Non-pigmented ciliary epithelial cell (primary cell): ENCODE data around the gene WIPF2.
"Not testable (repeated sequence)": the region's sequence is repeated elsewhere in the genome, so short reads cannot be mapped to it uniquely, and the experiment has no call there.

Experiments used
- DNase-seq: peaks from one replicate; pipeline ENCODE4 v3.0.0-alpha.2; 2010; ENCODE audit warnings: low read depth

The WIPF2 gene

GRCh38 chr17:40298726-40299125, 79.6 kb downstream of the WIPF2 start:
- DNase-seq = no peak

- not testable (repeated sequence) for DNase-seq
These were observed 80.2 kb downstream of the WIPF2 start for GRCh38 chr17:40299159-40299757.

GRCh38 chr17:40301315-40301714, 82.2 kb downstream of the WIPF2 start:
- DNase-seq = no peak

- DNase-seq = no peak
These were observed 84.0 kb downstream of the WIPF2 start for GRCh38 chr17:40303009-40303657.

- DNase-seq = no peak
These were observed 84.8 kb downstream of the WIPF2 start for GRCh38 chr17:40303708-40304551.

GRCh38 chr17:40304552-40304863, 85.4 kb downstream of the WIPF2 start:
- DNase-seq = not testable (repeated sequence)

- DNase-seq = not testable (repeated sequence)
These were observed 85.8 kb downstream of the WIPF2 start for GRCh38 chr17:40304866-40305265.

- no peak for DNase-seq
These were observed 87.3 kb downstream of the WIPF2 start for GRCh38 chr17:40306395-40306794.

GRCh38 chr17:40307001-40307730, 88.1 kb downstream of the WIPF2 start:
- DNase-seq = no peak

GRCh38 chr17:40307740-40308239, 88.7 kb downstream of the WIPF2 start:
- no peak for DNase-seq

- DNase-seq = no peak
These were observed 90.2 kb downstream of the WIPF2 start, which contains the start of gene RARA for GRCh38 chr17:40309031-40309948. Gene RARA (plus strand): TSS chr17:40309180. CDS start chr17:40331219, 22,039 bp downstream.

- DNase-seq = no peak
These were observed 90.9 kb downstream of the WIPF2 start for GRCh38 chr17:40309949-40310510.

GRCh38 chr17:40310882-40311391, 91.8 kb downstream of the WIPF2 start:
- DNase-seq = no peak

GRCh38 chr17:40311575-40311974, 92.5 kb downstream of the WIPF2 start:
- no peak for DNase-seq

- DNase-seq = no peak
These were observed 93.1 kb downstream of the WIPF2 start for GRCh38 chr17:40312131-40312731.

GRCh38 chr17:40312893-40313667, 94.0 kb downstream of the WIPF2 start:
- DNase-seq = no peak

GRCh38 chr17:40313668-40314583, 94.8 kb downstream of the WIPF2 start:
- DNase-seq = no peak

- DNase-seq = no peak
These were observed 95.5 kb downstream of the WIPF2 start for GRCh38 chr17:40314584-40314956.
